Osteocyte (in vitro differentiated cells): Measurements from ENCODE around the gene REEP6. TPM values are rescaled to one million over a fixed set of nuclear protein-coding genes. Genes with fewer than 3 reads are reported as not detected.

ENCODE experiments used
- DNase-seq: peaks from one replicate; pipeline ENCODE4 v3.0.0; 2021; ENCODE audit warnings: mixed read lengths; ENCODE audit not compliant: unreplicated experiment; ENCODE audit errors: extremely low spot score
- H3K27ac Mint-ChIP-seq: one replicate; pipeline ENCODE4 v1.8.0; 2021; ENCODE audit warnings: mild to moderate bottlenecking, mixed read lengths; ENCODE audit not compliant: unreplicated experiment
- H3K27me3 Mint-ChIP-seq: one replicate; pipeline ENCODE4 v1.8.0; 2021; ENCODE audit warnings: mixed read lengths; ENCODE audit not compliant: unreplicated experiment
- H3K36me3 Mint-ChIP-seq: one replicate; pipeline ENCODE4 v1.8.0; 2021; ENCODE audit warnings: mixed read lengths; ENCODE audit not compliant: unreplicated experiment
- H3K4me1 Mint-ChIP-seq: one replicate; pipeline ENCODE4 v1.8.0; 2021; ENCODE audit warnings: mixed read lengths; ENCODE audit not compliant: unreplicated experiment
- H3K4me3 Mint-ChIP-seq: one replicate; pipeline ENCODE4 v1.8.0; 2021; ENCODE audit warnings: mild to moderate bottlenecking, moderate library complexity, mixed read lengths; ENCODE audit not compliant: unreplicated experiment
- H3K9me3 Mint-ChIP-seq: one replicate; pipeline ENCODE4 v1.8.0; 2021; ENCODE audit warnings: mixed read lengths; ENCODE audit not compliant: unreplicated experiment
- total RNA-seq: library from RNA; stranded (reverse); gene quantifications from 2 replicates; pipeline ENCODE4 v1.2.1, GENCODE V29; 2021
- TF ChIP-seq, protein P1 (sequence below): fragments of 200-600 bp; sonication (generic); IDR thresholded peaks from 2 replicates; pipeline ENCODE4 v1.5.0; 2021; ENCODE audit warnings: antibody characterized with exemption, mild to moderate bottlenecking, moderate library complexity

Gene REEP6
- total RNA-seq, 1 donor from 2014 or later, result 4.1 TPM

DNA sequence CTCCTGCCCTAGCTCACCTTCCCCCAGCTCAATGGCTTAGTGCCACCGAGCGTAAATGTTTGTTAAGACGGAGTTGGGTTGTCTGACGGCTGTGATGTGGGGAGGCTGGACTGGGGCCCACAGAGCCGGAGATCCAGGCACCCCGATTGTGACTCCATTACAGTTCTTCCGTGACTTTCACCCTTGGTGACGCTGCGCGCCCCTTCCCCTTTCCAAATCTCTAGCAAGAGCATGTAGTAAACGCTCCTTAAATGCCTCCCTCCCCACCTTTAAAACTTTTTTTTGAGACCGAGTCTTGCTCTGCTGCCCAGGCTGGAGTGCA is 829 bp downstream of the REEP6 start:
- TF ChIP-seq, protein P1, sequence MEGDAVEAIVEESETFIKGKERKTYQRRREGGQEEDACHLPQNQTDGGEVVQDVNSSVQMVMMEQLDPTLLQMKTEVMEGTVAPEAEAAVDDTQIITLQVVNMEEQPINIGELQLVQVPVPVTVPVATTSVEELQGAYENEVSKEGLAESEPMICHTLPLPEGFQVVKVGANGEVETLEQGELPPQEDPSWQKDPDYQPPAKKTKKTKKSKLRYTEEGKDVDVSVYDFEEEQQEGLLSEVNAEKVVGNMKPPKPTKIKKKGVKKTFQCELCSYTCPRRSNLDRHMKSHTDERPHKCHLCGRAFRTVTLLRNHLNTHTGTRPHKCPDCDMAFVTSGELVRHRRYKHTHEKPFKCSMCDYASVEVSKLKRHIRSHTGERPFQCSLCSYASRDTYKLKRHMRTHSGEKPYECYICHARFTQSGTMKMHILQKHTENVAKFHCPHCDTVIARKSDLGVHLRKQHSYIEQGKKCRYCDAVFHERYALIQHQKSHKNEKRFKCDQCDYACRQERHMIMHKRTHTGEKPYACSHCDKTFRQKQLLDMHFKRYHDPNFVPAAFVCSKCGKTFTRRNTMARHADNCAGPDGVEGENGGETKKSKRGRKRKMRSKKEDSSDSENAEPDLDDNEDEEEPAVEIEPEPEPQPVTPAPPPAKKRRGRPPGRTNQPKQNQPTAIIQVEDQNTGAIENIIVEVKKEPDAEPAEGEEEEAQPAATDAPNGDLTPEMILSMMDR, result no peak
- H3K4me3 Mint-ChIP-seq, result peak overlapping the region; percentile 65
- peaks cover 9% of the 10 kb centered on the region for H3K27me3 Mint-ChIP-seq

DNA sequence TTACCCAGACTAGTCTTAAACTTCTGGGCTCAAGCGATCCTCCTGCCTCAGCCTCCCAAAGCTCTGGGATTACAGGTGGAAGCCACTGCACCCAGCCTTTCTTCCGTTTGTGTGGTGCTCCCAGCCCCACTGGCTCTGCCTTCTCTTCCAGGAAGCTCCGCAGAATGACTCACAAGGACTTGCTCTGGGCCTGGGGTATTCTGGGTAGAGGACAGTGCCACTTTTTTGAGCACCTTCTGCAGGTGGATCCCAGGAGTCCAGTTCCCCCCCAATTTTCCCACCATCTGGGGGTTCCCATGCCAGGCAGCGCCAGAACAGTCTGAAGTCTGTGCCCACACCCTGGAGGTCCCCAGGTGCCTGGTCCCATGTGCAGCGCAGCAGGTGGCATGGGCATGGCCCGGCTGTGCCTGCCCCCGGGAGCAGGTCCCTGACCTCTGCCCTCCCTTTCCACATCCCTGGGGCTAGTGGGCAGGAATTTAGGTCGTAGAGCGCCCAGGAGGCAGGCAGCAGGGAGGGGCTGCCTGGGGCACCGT is 1.6 kb downstream of the REEP6 start:
- Mint-ChIP-seq H3K27ac (no peak overlapping the region), H3K27me3 (peaks cover 9% of the 10 kb centered on the region), H3K36me3 (no peaks in the 10 kb centered on the region), H3K4me3 (peak overlapping the region; percentile 65), H3K9me3 (no peaks in the 10 kb centered on the region), H3K4me1 (peaks cover 10% of the 10 kb centered on the region)
- TF ChIP-seq, protein P1, result no peak
- DNase-seq, result no peak

More for the DNA sequence above, 829 bp downstream of the REEP6 start:
- no peaks in the 10 kb centered on the region for H3K36me3 Mint-ChIP-seq
- DNase-seq, result no peak
- H3K9me3 Mint-ChIP-seq, result no peaks in the 10 kb centered on the region
- H3K27ac Mint-ChIP-seq, result no peak overlapping the region
- peaks cover 10% of the 10 kb centered on the region for H3K4me1 Mint-ChIP-seq

DNA sequence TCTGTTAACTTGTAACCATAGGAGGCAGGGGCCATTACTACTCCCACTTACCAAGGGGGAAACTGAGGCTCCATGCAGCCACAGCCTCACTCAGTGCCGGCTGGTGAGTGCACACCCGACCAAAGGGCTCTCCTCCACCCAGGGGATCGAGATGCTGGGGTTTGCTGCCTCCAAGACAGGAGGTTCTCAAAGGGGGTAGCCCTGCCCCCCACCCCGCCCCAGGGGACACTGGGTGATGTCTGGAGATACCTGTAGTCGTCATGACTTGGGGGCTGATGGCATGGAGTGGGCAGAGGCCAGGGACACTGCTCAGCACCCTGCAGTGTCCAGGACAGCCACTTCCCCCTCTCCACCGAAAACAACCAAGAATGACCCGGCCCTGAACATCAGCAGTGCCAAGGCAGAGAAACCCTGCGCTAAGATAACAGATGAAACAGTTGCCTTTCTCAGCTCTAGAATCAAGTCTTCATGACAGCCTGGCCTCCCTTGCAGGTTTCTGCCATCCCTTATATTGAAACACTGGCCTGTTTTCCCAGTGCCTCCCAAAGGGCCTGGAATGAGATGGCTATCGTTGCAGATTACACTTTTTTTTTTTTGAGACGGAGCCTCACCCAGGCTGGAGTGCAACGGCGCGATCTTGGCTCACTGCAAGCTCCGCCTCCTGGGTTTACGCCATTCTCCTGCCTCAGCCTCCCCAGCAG is 3.3 kb downstream of the REEP6 start:
- Mint-ChIP-seq H3K27me3 (peaks cover 9% of the 10 kb centered on the region), H3K36me3 (no peaks in the 10 kb centered on the region), H3K27ac (no peak overlapping the region), H3K4me1 (peaks cover 10% of the 10 kb centered on the region), H3K4me3 (no peak overlapping the region), H3K9me3 (no peaks in the 10 kb centered on the region)
- DNase-seq, result peak; percentile 80
- TF ChIP-seq, protein P1, result no peak

DNA sequence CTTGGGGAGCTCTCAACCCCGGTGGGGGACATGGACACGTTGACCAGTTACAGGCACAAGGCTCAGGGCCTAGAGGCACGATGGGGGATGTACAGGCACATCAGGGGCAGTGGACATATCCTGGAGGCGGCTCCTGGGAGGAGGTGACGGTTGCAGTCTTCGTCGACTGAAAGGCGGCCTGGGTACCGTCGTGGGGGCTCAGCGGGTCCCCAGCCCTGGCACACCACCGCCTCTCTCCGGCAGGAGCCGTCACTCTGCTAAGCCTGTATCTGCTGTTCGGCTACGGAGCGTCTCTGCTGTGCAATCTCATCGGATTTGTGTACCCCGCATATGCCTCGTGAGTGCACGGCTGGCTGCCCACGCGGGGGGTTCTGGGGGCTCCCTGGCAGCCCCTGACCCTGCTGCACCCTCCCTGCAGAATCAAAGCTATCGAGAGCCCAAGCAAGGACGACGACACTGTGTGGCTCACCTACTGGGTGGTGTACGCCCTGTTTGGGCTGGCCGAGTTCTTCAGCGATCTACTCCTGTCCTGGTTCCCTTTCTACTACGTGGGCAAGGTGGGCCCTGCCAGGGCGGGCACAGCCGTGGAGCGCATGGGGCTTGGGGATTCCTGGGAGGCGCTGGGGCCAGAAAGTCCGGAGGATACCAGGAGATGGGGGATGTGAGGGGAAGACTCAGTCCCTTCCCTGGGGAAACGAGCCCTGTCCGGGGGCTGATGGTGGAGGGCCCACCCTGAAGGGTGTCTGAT is 4.2 kb downstream of the REEP6 start:
- no peak overlapping the region for H3K4me3 Mint-ChIP-seq
- H3K9me3 Mint-ChIP-seq, result no peaks in the 10 kb centered on the region
- TF ChIP-seq, protein P1, result no peak
- no peak overlapping the region for H3K27ac Mint-ChIP-seq
- DNase-seq, result peak; percentile 80
- no peaks in the 10 kb centered on the region for H3K36me3 Mint-ChIP-seq
- H3K27me3 Mint-ChIP-seq, result peaks cover 9% of the 10 kb centered on the region
- H3K4me1 Mint-ChIP-seq, result peaks cover 6% of the 10 kb centered on the region
